ENCODE measurements around the gene SYNGR3. TPM values are rescaled to one million over a fixed set of nuclear protein-coding genes. Genes with fewer than 3 reads are reported as not detected.

SYNGR3 gene, protein sequence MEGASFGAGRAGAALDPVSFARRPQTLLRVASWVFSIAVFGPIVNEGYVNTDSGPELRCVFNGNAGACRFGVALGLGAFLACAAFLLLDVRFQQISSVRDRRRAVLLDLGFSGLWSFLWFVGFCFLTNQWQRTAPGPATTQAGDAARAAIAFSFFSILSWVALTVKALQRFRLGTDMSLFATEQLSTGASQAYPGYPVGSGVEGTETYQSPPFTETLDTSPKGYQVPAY
- polyA plus RNA-seq (2011; rRNA removed), result 1.8 and 2.3 TPM in 2 replicates
- polyA minus RNA-seq (2011; rRNA and poly(A)+ RNA removed), result 2.3 and 2.6 TPM in 2 replicates

DNA sequence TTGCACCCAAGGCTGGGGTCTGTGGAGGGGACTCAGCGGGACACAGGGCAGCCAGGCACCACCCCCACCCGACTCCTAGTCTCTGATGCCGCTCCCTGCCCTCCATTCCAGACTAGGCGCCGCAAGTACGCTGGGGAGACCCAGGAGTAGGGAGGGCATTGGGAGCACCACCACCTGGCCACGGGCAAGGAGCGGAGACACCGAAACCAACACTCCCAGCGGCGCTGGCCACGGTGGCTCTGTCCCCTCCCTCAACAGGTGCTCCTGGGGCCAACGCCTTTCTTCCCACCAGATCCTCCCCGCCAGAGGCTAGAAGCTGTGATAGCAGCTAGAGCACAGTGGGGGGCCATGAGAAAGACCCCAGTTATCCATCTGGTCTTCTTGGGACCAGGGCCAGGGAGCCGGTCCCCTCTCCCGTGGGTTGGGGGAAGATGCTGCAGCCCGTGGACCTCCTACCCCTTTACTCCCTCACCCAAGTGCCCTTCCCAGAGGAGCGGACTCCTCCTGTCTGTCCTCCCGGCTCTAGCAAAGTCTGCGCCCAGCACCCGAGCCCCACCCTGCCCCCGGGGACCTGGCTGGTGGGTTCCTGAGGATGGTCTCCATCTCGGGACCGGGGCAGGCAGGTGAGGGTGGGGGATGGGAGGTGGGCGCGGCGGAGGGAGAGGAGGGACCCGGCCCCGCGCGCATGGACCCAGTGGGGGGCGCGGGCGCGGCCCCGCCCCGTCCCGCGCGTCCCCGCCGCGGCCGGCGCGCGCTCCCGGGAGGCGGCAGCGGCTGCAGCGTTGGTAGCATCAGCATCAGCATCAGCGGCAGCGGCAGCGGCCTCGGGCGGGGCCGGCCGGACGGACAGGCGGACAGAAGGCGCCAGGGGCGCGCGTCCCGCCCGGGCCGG, at the start of gene SYNGR3:
TSS of gene SYNGR3 (plus strand) at position 762 of the 892 bp plus-strand sequence. CDS start 133 bp downstream, outside the sequence.
- POLR2A ChIA-PET, result no interaction called here
- H3K27ac ChIP-seq (ENCODE audit: low read depth, low read length), result no peak within 1 kb of the TSS
- DNase-seq (ENCODE audit: low read depth, low spot score), result no peak
- H3K27me3 ChIP-seq (ENCODE audit: control insufficient read depth, insufficient read depth, low read length), result peaks cover 21% of the 10 kb centered on the region
- TF ChIP-seq, protein P1, sequence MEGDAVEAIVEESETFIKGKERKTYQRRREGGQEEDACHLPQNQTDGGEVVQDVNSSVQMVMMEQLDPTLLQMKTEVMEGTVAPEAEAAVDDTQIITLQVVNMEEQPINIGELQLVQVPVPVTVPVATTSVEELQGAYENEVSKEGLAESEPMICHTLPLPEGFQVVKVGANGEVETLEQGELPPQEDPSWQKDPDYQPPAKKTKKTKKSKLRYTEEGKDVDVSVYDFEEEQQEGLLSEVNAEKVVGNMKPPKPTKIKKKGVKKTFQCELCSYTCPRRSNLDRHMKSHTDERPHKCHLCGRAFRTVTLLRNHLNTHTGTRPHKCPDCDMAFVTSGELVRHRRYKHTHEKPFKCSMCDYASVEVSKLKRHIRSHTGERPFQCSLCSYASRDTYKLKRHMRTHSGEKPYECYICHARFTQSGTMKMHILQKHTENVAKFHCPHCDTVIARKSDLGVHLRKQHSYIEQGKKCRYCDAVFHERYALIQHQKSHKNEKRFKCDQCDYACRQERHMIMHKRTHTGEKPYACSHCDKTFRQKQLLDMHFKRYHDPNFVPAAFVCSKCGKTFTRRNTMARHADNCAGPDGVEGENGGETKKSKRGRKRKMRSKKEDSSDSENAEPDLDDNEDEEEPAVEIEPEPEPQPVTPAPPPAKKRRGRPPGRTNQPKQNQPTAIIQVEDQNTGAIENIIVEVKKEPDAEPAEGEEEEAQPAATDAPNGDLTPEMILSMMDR (IDR thresholded peaks at IDR 0.05; ENCODE audit: low read depth, low read length), result no peak
- CTCF ChIA-PET, result no interaction called here
- H3K9me3 ChIP-seq (ENCODE audit: control insufficient read depth, insufficient read depth, low read length), result peaks cover 12% of the 10 kb centered on the region; the same call in 1 of the 2 replicates
- H3K4me3 ChIP-seq (ENCODE audit: low read depth, low read length), result peak within 1 kb of the TSS; percentile 32

DNA sequence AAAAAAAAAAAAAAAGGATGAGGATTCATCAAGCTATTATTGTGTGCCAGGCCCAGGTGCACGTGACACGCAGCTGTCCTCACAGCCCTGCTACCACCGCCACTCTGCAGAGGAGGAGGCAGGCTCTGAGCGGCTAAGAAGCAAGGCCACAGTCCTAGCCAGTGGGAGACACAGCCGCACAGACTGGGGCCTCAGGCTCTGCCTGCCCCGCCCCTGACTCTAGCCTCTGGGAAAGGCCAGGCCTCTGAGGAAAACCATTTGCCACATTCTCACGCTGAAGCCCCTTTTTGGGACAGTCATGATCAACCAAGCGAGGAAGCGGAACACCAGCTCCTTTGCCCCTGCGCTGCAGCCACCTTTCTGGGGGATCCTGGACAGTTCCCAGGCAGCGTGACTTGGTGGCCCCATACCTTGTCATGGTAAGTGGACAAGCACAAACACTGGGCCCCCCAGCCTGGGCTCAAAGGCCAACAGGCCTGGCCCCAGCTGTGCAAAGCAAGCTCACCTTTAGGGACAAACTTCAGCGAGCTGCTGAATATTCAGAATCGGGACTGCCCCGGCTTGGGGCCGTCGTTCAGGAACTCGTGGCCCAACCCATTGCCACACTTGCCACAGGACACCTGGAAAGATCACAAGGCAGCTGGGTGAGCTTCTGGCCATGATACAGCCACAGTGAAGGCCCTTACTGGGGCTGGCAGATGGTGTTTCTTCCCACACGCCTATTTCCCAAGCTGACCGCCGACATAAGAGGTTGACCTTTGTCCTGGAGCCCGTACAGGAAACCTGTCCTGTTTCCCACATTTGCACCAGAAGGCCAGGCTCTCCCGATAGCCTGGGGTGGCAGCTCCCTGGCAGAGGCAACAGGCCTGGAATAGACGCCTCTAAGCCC, 49.3 kb upstream of the SYNGR3 start:
- Histone ChIP-seq H3K4me3 (ENCODE audit: low read depth, low read length) (no peak overlapping the region), H3K9me3 (ENCODE audit: control insufficient read depth, insufficient read depth, low read length) (no peaks in the 10 kb centered on the region; the same call in 1 of the 2 replicates), H3K27me3 (ENCODE audit: control insufficient read depth, insufficient read depth, low read length) (no peaks in the 10 kb centered on the region), H3K27ac (ENCODE audit: low read depth, low read length) (no peak overlapping the region)
- ChIA-PET POLR2A (interaction anchor here (0.7 kb wide), 1 partner anchor 19 kb away, joined by 3 read pairs; no protein-coding TSS in a partner anchor), CTCF (interaction anchor here (0.7 to 1.4 kb wide), 3 partner anchors 8 to 85 kb away, joined by 3 to 6 read pairs (median 5); no protein-coding TSS in a partner anchor)
- no peak for DNase-seq (ENCODE audit: low read depth, low spot score)
- TF ChIP-seq, protein P1 (IDR thresholded peaks at IDR 0.05; ENCODE audit: low read depth, low read length), result no peak

DNA sequence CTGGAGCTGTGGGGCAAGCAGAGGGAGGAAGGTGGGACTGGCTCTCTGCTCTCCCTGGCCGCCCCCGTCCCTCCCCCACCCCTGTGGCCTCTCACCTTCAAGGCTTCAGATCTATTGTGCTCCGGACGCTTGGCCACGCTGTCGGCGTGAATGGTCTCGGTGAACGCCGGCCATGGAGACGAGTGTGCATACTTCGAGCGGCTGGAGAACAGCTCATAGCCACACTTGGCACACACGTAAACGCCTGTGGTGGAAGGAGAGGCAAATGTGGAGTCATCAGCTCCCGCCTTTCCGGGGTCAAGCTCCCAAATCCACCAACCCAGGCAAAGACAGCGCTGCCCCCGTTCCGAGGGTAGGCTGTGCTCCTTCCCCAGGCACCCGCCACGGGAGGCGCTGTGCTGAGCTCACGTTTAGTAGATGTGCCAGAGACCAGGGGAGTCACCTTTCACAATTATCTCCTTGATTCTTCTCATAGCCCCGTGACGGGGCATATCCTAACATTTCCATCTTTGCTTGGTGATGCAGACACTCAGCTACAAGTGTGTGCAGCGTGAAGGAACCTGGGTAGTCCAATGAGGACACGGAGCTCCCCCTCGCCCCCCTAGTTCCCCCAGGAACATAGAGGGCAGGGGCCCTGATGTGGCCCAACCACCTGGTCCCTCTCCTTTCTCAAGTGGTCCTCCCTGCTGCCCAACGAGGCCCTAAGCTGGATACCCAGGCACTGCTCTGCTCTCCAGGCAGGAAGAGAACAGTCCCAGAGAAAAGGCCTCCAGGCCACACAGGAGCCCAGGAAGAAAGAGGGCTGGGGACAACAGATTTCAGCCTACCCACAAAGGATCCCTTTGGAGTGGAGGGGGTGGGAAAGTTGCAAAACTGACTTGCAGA, 48.4 kb upstream of the SYNGR3 start:
- DNase-seq (ENCODE audit: low read depth, low spot score), result no peak
- TF ChIP-seq, protein P1 (IDR thresholded peaks at IDR 0.05; ENCODE audit: low read depth, low read length), result no peak
- CTCF ChIA-PET, result interaction anchor here (0.5 to 1.4 kb wide), 5 partner anchors 9 to 603 kb away, joined by 3 to 6 read pairs (median 3); no protein-coding TSS in a partner anchor
- Histone ChIP-seq H3K4me3 (ENCODE audit: low read depth, low read length) (peak overlapping the region; percentile 88; the same call in 1 of the 2 replicates), H3K27me3 (ENCODE audit: control insufficient read depth, insufficient read depth, low read length) (no peaks in the 10 kb centered on the region), H3K27ac (ENCODE audit: low read depth, low read length) (no peak overlapping the region), H3K9me3 (ENCODE audit: control insufficient read depth, insufficient read depth, low read length) (no peaks in the 10 kb centered on the region; the same call in 1 of the 2 replicates)
- POLR2A ChIA-PET, result interaction anchor here (0.7 to 1.1 kb wide), 2 partner anchors 18 to 23 kb away, joined by 3 to 6 read pairs; partner anchors contain the start of gene RPS2
